ENCODE data around the gene CIBAR2.

Gene CIBAR2

GRCh38 chr16:85101956-85102630 lies 10.2 kb downstream of the CIBAR2 start:
- DNase-seq, result no peak

GRCh38 chr16:85100265-85100664 lies 12.0 kb downstream of the CIBAR2 start:
- DNase-seq, result no peak

- no peak for DNase-seq
Measured at GRCh38 chr16:85098565-85098964, 13.7 kb downstream of the CIBAR2 start.

GRCh38 chr16:85096921-85097320 lies 15.4 kb downstream of the CIBAR2 start:
- DNase-seq, result no peak

- DNase-seq, result no peak
Measured at GRCh38 chr16:85094812-85095211, 17.5 kb downstream of the CIBAR2 start.

GRCh38 chr16:85094176-85094805 lies 18.0 kb downstream of the CIBAR2 start:
- no peak for DNase-seq

GRCh38 chr16:85093705-85094104 lies 18.6 kb downstream of the CIBAR2 start:
- no peak for DNase-seq

- no peak for DNase-seq
Measured at GRCh38 chr16:85092851-85093250, 19.4 kb downstream of the CIBAR2 start.

GRCh38 chr16:85092309-85092708 lies 20.0 kb downstream of the CIBAR2 start:
- DNase-seq, result no peak

GRCh38 chr16:85091522-85091910 lies 20.8 kb downstream of the CIBAR2 start:
- DNase-seq, result no peak

GRCh38 chr16:85090873-85091521 lies 21.3 kb downstream of the CIBAR2 start:
- DNase-seq, result no peak

- DNase-seq, result no peak
Measured at GRCh38 chr16:85090181-85090580, 22.1 kb downstream of the CIBAR2 start.

GRCh38 chr16:85089525-85089924 lies 22.7 kb downstream of the CIBAR2 start:
- no peak for DNase-seq

GRCh38 chr16:85088570-85089199 lies 23.6 kb downstream of the CIBAR2 start:
- no peak for DNase-seq

GRCh38 chr16:85087899-85088569 lies 24.2 kb downstream of the CIBAR2 start:
- no peak for DNase-seq

- DNase-seq, result peak; percentile 3
Measured at GRCh38 chr16:85086347-85087291, 25.7 kb downstream of the CIBAR2 start.

GRCh38 chr16:85085721-85086120 lies 26.6 kb downstream of the CIBAR2 start:
- no peak for DNase-seq

- DNase-seq, result no peak
Measured at GRCh38 chr16:85084841-85085510, 27.3 kb downstream of the CIBAR2 start.

- no peak for DNase-seq
Measured at GRCh38 chr16:85083051-85083639, 29.1 kb downstream of the CIBAR2 start.

GRCh38 chr16:85082173-85083050 lies 29.9 kb downstream of the CIBAR2 start:
- DNase-seq, result no peak
